ENCODE measurements around the gene ZNF862.

ZNF862 gene

DNA sequence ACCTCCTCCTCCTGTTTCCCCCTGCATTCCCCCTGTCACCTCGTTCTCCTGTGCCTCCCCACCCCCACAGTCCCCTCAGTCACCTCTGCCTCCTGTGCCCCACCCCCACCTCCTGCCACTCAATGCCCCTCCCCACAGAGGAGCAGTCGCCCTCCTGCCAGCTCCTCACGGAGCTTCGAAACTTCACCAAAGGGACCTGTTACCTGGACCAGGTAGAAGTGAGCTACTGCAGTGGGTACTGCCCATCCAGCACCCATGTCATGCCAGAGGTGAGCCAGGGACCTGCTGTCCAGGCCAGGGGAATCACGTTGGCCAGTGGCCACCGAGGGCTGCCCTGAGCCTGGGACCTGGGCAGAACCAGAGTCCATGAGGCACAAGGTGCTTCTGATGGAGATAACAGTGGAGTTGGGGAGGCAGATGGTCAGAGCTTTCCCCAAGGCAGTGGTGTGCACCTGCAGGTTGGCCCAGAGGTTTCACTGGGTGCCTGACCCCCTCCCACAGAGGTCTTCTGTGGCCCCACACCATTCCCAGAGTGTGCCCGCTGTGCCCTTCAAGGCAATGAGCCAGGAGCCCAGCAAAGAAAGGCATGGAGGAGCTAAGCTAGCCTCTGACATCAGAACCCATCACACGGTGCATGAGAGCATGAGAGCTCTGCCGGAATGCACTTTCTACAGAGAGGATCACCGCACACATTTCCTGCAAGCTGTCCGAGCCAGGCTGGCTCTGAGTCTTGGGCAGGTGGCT is 7.0 kb upstream of the ZNF862 start:
- TF ChIP-seq, protein P1, sequence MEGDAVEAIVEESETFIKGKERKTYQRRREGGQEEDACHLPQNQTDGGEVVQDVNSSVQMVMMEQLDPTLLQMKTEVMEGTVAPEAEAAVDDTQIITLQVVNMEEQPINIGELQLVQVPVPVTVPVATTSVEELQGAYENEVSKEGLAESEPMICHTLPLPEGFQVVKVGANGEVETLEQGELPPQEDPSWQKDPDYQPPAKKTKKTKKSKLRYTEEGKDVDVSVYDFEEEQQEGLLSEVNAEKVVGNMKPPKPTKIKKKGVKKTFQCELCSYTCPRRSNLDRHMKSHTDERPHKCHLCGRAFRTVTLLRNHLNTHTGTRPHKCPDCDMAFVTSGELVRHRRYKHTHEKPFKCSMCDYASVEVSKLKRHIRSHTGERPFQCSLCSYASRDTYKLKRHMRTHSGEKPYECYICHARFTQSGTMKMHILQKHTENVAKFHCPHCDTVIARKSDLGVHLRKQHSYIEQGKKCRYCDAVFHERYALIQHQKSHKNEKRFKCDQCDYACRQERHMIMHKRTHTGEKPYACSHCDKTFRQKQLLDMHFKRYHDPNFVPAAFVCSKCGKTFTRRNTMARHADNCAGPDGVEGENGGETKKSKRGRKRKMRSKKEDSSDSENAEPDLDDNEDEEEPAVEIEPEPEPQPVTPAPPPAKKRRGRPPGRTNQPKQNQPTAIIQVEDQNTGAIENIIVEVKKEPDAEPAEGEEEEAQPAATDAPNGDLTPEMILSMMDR (IDR thresholded peaks at IDR 0.05; ENCODE audit: insufficient read depth, low read length, missing control alignments) = no peak
- DNase-seq (ENCODE audit: low read depth, low spot score) = no peak
- ChIA-PET POLR2A (no interaction called here), CTCF (no interaction called here)
- H3K4me3 ChIP-seq (ENCODE audit: low read depth, low read length) = no peak overlapping the region

DNA sequence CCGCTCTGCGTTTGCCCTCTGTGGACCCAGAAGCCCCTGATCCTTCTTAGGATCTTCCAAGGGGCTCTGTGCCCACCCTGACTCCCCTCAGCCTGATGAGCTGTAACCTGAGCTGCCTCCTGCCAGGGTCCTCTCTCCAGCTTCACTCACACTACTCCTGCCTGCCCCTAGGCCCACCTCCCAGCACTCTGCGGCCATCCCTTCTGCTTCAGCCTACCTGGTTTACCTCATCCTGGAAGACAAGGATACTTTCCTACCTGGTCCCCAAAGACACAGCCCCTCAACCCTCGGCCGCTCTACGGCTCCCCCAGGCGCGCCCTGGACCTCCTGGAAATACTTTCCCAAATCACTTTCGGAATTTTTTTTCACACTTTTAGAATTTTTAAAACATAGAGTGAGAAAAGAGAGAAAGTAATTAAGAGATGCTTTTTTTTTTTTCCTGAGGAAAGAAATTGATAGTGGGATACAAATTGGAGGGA is 6.4 kb upstream of the ZNF862 start:
- TF ChIP-seq, protein P1 (IDR thresholded peaks at IDR 0.05; ENCODE audit: insufficient read depth, low read length, missing control alignments) = no peak
- H3K4me3 ChIP-seq (ENCODE audit: low read depth, low read length) = no peak overlapping the region
- DNase-seq (ENCODE audit: low read depth, low spot score) = no peak
- CTCF ChIA-PET = no interaction called here
- POLR2A ChIA-PET = no interaction called here

DNA sequence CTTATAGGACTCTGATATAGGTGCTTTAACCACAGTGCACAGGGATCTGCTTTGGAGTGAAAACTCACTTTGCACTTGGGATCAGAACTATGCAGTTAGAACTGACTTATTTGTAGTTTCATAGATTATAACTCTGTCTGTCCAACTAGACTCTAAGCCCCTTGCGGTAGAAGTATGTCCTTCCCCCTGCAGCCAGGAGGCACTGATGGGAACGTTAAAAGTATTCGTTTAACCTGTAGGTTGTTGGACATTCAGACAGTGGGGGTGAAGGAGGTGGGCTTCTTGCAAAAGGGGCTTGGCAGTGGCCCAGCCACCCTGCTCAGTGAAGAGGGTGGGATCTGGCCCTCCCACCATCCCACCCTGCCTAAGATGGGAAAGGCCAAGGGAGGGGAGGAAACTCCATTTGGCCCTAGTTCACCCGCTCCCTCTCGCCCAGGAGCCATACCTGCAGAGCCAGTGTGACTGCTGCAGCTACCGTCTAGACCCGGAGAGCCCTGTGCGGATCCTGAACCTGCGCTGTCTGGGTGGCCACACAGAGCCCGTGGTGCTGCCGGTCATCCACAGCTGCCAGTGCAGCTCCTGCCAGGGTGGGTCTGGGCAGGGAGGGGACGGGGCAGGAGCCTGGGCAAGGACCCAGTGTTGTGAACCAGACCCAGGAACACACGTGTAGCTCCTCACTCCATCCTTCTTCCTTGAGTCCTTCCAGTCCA is 5.7 kb upstream of the ZNF862 start:
- H3K4me3 ChIP-seq (ENCODE audit: low read depth, low read length) = no peak overlapping the region
- TF ChIP-seq, protein P1 (IDR thresholded peaks at IDR 0.05; ENCODE audit: insufficient read depth, low read length, missing control alignments) = no peak
- ChIA-PET POLR2A (no interaction called here), CTCF (no interaction called here)
- DNase-seq (ENCODE audit: low read depth, low spot score) = no peak

DNA sequence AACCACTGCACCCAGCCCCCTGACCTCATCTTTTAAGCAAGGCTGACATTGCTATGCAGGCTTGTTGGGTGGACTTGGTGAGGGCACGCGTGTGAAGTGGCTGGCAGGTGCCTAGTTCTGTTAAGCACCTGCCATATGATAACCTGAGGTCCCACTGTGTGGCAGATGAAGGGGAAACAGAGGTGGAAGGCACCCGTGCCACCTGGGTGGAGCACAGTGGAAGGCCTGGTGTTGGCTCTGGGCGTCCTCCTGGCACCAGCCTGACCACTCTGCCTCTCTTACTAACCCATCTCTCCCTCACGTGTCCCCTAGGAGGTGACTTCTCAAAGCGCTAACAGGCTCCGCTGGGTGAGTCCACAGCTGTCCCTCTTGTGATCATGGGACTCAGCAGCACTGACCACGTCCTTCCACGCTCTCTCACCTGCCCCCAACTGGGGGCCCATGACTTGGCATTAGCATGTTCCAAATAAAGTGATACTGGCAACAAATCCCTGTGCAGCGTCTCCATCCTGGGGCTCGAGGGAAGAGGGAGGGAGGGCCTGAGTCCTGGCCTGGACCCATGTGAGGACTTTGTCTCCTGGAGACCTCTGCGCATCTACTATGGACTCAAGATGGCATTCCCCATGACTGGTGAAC is 4.6 kb upstream of the ZNF862 start:
- ChIA-PET POLR2A (no interaction called here), CTCF (no interaction called here)
- H3K4me3 ChIP-seq (ENCODE audit: low read depth, low read length) = no peak overlapping the region
- DNase-seq (ENCODE audit: low read depth, low spot score) = no peak
- TF ChIP-seq, protein P1 (IDR thresholded peaks at IDR 0.05; ENCODE audit: insufficient read depth, low read length, missing control alignments) = no peak

DNA sequence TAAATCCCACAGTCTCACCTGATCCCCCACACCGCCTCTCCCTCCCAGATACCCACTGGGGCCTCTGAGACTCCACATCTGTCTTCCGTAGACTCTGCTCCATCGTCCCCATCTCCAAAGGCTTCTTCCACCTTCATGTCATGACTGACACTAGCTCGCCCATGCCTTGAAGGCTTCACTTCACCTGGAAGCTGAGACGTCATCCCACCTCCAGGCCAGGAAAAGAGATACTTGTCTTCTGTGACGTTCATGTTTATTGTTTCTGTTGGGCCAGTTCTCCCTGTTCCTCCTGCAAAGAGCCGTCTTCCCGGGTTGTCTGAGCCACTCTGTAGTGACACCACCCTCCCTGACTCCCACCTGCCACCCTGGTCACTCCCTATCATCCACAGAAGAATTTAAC is 3.6 kb upstream of the ZNF862 start:
- TF ChIP-seq, protein P1 (IDR thresholded peaks at IDR 0.05; ENCODE audit: insufficient read depth, low read length, missing control alignments) = no peak
- no peak for DNase-seq (ENCODE audit: low read depth, low spot score)
- H3K4me3 ChIP-seq (ENCODE audit: low read depth, low read length) = no peak overlapping the region
- ChIA-PET CTCF (no interaction called here), POLR2A (no interaction called here)

DNA sequence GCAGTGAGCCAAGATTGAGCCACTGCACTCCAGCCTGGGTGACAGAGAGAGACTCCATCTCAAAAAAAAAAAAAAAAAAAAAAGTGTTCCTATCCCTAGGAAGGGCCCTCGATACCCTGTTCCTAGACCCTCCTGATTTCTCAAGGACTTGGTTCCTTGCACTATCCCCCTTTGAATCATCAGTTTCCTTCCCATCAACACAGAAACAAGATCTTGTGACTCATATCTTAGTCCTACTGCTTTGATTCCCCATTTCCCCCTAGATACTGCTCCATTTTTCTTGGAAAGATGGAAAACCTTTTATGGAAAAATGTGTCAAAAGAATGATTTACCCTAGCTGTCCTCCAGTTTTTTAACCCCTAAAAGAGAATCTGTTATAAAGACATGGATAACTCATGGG is 1.7 kb upstream of the ZNF862 start:
- TF ChIP-seq, protein P1 (IDR thresholded peaks at IDR 0.05; ENCODE audit: insufficient read depth, low read length, missing control alignments) = no peak
- ChIA-PET POLR2A (no interaction called here), CTCF (interaction anchor here (0.8 kb wide), 1 partner anchor 30 kb away, joined by 3 read pairs; no protein-coding TSS in a partner anchor)
- no peak for DNase-seq (ENCODE audit: low read depth, low spot score)
- no peak overlapping the region for H3K4me3 ChIP-seq (ENCODE audit: low read depth, low read length)

Measured in AG04449 (cell line).